Prostate gland (tissue), 2 donors: Measurements from ENCODE around the gene BRICD5.

Experiments used
- CTCF ChIP-seq, 4 experiments: fragments of 200-600 bp in 2 of 4; fragments of 450-650 bp in 2 of 4; sonication (generic) in 2 of 4; IDR thresholded peaks; 1 replicate in 3 of 4; 2 replicates in 1 of 4; pipeline ENCODE4 v1.5.1; 2016 to 2019; ENCODE audit warnings: antibody characterized with exemption in 4 of 4, mild to moderate bottlenecking in 2 of 4, moderate library complexity in 2 of 4
- POLR2A ChIP-seq: fragments of 450-650 bp; IDR thresholded peaks from one replicate; pipeline ENCODE4 v1.6.1; 2016; ENCODE audit warnings: antibody characterized with exemption, mild to moderate bottlenecking
- POLR2AphosphoS5 ChIP-seq: sonication (generic); formaldehyde crosslinking; IDR thresholded peaks from one replicate; pipeline ENCODE4 v1.6.1; 2017; ENCODE audit warnings: antibody characterized with exemption

- TF ChIP-seq CTCF (IDR thresholded peaks at IDR 0.05) (no peak), POLR2A (no peak), POLR2AphosphoS5 (no peak)
Measured at GRCh38 chr16:2257726-2258125, 47.1 kb upstream of the BRICD5 start.
